ENCODE data around the gene HOXC9.

- TF ChIP-seq CTCF (IDR thresholded peaks at IDR 0.05; ENCODE audit: low read depth, low read length) (no peak), POLR2A (IDR thresholded peaks at IDR 0.05; ENCODE audit: extremely low read depth, insufficient read length) (no peak), MAX (IDR thresholded peaks at IDR 0.05; ENCODE audit: low read depth, low read length) (no peak), MYC (IDR thresholded peaks at IDR 0.05; ENCODE audit: low read depth, low read length) (no peak)
These were observed 6.7 kb downstream of the HOXC9 start for GRCh38 chr12:54006559-54007220.
